SU-DHL-6 (cell line): ENCODE results near the gene SLC16A10.

ENCODE experiments used
- CTCF ChIP-seq: fragments of 200-600 bp; sonication (generic); IDR thresholded peaks from one replicate; pipeline ENCODE4 v1.5.1; 2017; ENCODE audit warnings: antibody characterized with exemption, mild to moderate bottlenecking, low read length, moderate library complexity; ENCODE audit not compliant: insufficient read depth, poor library complexity, severe bottlenecking
- EZH2phosphoT487 ChIP-seq: fragments of 200-600 bp; sonication (generic), shearing (Covaris generic); conservative IDR thresholded peaks from 2 replicates; pipeline ENCODE4 v1.6.1; 2018; ENCODE audit warnings: mild to moderate bottlenecking, antibody characterized with exemption, low read length, moderate library complexity, mixed read lengths

- TF ChIP-seq CTCF (no peak), EZH2phosphoT487 (no peak)
These were observed 170.7 kb downstream of the SLC16A10 start for GRCh38 chr6:111258010-111258409.
